Kidney tubule cell (primary cell): ENCODE measurements around the gene MYO15B.

ENCODE experiments used
- DNase-seq: peaks from one replicate; pipeline ENCODE4 v3.0.0-alpha.2; 2018; ENCODE audit warnings: low spot score

MYO15B gene

DNA sequence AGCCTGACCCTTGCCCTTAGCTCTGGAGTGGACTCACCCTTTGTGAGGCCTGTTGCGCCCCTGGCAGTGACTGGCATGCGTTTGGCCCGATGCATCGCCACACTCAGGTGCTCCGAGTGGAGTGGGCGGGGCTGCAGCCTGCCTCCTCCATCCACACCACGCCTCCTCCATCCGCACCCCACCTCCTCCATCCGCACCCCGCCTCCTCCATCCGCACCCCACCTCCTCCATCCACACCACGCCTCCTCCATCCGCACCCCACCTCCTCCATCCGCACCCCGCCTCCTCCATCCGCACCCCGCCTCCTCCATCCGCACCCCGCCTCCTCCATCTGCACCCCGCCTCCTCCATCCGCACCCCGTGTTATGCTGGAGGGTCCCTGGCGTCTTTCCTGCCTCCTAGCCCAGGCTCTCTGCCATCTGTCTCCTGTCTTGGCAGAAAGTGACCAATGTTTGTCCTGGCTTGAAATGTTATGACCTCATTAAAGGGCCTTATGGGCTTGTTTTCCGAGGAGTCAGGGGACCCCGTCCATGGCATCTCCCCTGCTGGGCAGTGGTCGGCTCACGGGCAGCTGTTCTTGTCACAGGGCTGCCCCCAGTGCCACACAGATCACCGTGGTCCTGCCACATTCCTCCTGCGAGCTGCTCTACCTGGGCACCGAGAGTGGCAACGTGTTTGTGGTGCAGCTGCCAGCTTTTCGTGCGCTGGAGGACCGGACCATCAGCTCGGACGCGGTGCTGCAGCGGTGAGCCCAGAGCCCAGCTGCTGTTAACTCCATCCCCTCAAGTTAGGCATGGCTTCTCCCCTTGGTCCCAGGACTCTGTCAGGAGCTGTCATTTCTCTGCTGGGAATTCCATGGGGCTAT is 28.7 kb upstream of the MYO15B start:
- DNase-seq = no peak

DNA sequence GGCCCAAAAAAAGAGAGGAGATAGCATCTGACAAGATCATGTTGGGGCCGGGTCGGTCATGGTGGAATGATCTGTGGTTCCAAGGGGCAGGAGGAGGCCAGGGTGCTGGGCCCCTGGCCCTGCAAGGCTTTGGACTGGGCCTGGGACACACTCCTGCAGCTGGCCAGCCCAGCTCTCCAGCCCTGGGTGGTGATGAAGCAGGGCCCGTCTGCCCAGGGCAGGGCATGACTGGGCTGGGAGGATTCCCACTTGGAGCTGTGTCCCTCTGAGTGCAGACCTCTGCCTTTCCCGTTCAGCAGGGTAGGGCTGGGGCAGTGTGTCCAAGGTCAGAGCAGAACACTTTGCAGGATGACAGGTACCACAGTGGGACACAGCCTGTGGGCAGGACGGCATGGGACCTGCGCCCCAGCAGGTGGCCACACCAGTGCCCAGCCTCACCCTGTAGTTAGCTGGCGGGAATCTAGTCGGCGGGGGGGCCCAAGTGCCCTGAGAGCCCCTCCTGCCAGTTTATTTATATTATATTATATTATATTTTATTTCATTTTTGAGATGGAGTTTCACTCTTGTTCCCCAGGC is 27.6 kb upstream of the MYO15B start:
- DNase-seq = no peak

DNA sequence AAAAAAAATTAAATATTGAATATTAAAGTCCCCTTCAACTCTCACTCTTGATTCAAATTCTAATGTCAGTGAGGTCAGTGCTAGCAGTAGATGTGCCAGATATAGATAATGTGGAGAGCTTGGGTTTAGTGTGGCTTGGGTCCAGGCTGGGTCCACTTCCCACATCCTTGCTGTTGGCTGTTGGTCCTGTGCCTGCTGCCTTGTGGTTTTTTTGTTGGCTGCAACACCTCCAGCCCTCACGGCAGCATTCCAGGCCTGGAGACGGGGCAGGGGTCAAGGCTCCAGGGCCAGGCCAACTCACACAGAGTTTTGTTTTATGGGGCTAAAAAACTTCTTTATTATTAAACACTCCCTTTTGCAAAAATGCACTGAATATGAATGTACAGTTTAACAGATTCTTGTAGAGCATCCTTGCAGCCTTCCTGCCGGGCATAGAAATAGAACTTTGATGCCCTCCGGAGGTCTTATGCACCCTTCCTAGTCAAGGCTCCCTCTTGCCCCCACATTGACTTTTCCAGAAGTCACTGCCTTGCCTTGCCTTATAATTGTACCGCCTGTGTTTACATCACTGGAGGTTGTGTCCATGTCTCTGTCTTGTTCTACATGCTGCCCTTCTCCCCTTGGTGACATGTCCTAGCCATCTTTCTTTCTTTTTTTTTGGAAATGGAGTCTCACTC is 25.5 kb upstream of the MYO15B start:
- DNase-seq = no peak

DNA sequence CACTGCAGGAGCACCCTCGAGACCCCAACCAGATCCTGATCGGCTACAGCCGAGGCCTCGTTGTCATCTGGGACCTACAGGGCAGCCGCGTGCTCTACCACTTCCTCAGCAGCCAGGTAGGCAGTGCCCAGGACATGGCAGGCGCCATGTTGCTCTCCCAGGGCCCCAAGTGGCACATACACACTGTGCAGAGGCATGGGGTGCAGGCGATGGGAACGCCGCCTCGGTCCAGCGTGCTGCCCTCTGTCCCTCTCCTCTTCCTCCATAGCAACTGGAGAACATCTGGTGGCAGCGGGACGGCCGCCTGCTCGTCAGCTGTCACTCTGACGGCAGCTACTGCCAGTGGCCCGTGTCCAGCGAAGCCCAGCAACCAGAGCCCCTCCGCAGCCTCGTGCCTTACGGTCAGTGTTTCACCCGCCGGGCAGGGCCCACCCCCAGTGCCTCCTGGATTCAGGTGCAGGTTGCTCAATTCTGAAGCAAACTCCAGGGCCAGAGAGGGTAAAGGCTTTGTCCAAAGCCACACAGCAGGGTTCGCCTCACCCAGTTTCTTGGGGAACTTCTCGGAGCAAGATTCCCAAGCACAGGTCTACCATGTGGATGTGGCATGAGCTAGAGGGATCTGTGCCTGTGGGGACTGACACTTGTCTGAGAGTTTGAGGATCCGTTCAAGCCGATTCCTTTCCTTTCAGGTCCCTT is 24.4 kb upstream of the MYO15B start:
- DNase-seq = no peak

DNA sequence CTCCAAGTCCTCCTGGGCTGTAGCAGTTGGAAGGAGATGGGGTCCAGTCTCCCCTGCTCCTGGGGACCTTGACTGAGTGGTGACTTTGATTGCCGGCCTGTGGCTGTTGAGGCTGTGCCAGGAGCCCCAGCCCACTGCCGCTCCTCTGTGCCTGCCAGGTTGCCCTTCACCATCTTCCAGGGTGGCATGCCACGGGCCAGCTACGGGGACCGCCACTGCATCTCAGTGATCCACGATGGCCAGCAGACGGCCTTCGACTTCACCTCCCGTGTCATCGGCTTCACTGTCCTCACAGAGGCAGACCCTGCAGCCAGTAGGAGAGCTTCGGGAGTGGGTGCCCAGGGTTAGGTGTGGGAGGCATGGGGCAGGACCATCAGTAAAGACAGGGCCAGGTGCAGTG is 23.4 kb upstream of the MYO15B start:
- no peak for DNase-seq

DNA sequence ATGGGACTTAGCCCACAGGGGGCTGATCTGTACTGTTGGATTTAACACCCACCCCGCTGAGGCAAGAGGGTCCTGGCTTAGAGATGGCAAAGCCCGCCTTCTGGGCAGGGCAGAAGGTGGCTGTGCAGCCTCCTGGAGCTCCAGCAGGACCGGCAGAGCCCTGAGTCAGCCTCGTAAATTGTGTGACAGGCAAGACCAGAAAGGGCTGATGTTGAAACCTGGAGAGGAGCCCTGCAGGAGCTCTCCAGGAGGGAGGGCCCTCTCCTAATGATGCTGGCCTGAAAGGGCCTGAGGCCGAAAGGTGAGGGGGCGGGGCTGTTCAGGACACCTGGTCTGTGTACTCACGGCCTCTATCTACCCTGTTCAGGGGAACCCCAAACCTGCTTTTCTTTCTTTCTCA is 22.5 kb upstream of the MYO15B start:
- DNase-seq = no peak

DNA sequence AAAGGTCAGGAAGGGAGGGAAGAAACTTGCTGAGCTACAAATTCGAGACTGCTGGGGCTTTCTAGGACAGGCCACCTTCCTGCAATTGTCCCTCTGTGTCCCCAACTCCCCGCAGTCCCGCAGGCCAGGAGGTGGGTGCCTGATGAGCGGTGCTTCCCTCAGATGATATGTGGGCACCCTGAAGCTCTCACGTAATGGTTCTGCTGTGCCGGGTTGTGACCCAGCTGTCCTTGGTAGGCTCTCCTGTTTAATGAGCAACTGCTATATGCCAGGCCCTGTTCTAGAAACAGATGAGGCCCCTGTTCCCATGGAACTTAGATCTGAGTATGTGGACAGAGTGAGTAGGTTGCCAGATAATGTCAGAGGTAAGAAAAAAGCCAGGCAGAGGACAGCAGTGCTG is 22.0 kb upstream of the MYO15B start:
- no peak for DNase-seq

DNA sequence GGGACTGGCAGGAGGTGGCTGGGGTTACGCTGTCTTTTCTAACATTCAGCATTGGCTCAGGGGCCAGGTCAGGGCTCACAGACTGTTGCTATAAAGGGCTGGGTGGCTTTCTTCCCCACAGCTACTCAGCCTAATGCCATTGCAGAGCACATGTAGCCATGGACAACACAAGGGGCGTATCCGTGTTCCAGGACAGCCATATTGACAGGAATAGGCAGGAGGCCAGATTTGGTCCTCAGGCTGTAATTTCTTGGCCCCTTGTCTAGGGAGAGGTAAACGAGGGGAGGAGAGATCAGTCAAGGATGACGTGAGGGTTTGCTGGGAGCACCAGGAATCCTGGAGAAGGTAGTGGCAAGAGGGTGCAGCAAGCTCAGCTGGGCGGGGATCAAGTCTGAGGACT is 21.2 kb upstream of the MYO15B start:
- peak; percentile 39 for DNase-seq

DNA sequence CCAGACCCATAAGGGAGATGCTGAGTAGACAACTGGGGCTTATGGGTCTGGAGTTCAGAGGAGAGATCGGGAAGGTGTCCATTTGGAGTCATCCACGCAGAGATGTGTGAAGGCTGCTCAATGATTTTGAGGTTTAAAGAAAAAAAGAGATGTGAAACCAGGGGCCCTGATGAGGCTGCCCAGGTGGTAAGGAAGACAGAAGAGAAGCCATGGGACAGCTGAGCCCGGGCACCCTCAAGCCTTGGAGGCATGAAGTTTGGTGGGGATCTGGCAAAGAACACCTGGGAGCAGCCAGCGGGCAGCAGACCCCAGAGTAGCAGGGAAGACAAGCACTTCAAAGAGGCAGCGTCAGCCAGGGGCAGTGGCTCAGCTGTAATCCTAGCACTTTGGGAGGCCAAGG is 20.8 kb upstream of the MYO15B start:
- no peak for DNase-seq

DNA sequence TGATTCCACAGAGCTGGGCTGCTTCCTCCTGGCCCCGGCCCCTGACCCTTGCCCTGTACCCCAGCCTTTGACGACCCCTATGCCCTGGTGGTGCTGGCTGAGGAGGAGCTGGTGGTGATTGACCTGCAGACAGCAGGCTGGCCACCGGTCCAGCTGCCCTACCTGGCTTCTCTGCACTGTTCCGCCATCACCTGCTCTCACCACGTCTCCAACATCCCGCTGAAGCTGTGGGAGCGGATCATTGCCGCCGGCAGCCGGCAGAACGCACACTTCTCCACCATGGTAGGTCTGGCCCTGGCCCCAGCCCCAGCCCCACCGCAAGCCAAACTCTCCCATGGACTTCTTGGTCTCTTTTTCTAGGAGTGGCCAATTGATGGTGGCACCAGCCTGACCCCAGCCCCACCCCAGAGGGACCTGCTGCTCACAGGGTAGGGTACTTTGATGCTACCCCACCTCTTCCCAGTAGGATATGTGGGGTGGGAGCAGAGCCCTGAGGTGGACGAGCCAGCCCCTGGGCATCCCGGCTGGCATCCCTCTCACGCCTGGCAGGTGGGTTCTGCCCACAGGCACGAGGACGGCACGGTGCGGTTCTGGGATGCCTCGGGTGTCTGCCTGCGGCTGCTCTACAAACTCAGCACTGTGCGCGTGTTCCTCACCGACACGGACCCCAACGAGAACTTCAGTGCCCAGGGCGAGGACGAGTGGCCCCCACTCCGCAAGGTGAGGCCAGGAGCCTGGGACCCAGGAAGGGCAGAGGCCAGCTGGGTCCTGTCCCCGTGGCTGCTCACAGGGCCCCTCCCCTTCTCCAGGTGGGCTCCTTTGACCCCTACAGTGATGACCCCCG is 19.0 kb upstream of the MYO15B start:
- no peak for DNase-seq

DNA sequence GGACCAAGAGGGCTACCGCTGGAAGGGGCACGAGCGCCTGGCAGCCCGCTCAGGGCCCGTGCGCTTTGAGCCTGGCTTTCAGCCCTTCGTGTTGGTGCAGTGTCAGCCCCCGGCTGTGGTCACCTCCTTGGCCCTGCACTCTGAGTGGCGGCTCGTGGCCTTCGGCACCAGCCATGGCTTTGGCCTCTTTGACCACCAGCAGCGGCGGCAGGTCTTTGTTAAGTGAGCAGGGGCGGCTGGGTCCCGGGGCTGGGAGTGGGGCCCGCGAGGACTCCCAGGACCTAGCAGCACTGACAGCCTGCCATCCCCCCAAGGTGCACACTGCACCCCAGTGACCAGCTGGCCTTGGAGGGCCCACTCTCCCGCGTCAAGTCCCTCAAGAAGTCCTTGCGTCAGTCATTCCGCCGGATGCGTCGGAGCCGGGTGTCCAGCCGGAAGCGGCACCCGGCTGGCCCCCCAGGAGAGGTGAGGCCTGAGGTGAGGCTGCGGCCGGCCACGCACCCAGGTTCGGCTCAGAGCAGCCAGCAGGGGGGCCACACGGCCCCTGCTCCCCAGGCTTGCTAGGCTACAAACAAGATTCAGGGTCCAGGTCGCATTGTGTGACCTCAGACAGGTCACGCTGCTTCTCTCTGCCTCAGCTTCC is 17.4 kb upstream of the MYO15B start:
- DNase-seq = no peak

DNA sequence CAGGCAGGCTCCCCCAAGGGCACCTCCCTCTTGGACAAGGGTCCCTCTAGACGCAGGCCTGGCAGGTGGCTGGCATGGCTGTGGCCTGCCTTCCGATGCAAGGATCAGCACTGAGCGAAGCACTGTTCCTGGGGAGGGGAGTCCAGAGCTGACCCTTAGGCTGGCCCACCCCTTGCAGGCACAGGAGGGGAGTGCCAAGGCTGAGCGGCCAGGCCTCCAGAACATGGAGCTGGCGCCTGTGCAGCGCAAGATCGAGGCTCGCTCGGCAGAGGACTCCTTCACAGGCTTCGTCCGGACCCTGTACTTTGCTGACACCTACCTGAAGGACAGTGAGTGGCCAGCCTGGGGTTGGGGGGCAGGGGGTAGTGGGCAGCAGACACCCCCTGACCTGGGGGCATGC is 16.8 kb upstream of the MYO15B start:
- no peak for DNase-seq

DNA sequence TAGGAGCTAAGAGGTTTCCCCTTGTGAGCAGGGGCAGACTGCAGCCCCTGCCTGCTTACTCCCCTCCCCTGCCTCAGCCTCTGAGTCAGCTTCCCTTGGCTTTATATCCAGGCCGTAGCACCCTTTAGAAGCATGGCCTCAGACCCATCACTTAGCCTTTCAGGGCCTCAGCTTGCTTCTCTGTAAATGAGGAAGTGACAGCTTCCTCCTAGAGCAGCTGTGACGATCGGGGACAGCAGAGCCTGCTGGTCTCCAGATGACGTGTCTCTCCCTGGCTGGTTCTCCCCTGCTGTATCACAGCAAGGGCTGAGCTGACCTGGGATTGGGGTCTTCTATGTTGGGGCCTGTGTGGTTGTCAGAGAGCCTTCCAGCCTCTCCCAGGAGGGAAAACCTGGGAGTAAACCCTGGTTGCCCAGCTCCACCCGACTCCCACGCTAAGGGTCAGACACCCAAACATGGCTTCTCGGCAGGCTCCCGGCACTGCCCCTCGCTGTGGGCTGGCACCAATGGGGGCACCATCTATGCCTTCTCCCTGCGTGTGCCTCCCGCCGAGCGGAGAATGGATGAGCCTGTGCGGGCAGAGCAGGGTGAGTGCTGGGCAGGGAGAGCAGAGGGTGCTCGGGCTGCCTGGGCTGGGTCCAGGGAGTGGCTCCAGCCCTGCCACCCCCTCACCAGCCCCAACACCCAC is 16.3 kb upstream of the MYO15B start:
- no peak for DNase-seq

DNA sequence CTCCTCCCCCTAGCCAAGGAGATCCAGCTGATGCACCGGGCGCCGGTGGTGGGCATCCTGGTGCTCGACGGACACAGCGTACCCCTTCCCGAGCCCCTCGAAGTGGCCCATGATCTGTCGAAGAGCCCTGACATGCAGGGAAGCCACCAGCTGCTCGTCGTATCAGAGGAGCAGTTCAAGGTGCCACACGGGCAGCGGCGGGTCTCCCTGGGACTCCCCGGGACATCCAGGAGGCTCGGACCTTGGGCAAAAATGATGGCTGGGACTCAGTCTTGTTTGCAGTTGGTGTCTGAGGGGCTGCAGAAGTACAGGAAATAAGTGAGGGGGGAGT is 15.8 kb upstream of the MYO15B start:
- no peak for DNase-seq

DNA sequence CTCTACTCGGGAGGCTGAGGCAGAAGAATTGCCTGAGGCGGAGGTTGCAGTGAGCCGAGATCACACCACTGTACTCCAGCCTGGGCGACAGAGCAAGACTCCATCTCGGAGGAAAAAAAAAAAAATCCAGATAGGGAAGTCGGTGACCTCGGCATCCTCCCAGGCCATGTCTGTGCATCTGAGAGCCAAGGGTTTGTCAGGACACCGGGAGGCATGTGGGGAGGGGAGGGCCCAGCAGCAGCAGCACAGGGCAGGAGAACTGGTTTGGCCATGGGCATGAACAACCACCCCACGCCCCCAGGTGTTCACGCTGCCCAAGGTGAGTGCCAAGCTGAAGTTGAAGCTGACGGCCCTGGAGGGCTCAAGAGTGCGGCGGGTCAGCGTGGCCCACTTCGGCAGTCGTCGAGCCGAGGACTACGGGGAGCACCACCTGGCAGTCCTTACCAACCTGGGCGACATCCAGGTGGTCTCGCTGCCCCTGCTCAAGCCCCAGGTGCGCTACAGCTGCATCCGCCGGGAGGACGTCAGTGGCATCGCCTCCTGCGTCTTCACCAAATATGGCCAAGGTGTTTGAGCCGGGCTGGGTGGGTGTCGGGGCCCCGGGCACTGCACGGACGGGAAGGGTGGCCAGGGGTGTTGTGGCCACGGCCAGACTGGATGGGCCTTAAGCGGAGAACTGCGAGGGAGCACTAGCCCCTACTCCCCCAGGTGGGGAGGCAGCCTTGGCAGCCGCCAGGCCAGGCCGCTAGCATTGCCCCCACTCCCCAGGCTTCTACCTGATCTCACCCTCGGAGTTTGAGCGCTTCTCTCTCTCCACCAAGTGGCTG is 14.7 kb upstream of the MYO15B start:
- no peak for DNase-seq

DNA sequence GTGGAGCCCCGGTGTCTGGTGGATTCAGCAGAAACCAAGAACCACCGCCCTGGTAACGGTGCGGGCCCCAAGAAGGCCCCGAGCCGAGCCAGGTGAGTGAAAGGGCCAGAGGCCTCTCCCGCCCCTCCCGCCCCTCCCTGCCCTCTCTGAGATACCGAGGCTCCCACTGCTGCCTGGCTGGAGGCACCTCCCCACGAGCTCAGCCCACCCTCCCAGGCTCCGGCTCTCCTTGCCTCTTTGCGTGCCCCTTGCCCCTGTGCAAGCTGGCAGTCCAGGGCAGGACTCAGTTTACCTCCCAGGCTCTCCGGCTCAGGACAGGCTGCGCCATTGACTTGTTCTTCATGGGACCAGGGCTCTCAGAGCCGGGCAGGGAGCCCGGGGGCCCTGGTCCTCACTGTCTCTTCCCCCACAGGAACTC is 14.1 kb upstream of the MYO15B start:
- DNase-seq = no peak

DNA sequence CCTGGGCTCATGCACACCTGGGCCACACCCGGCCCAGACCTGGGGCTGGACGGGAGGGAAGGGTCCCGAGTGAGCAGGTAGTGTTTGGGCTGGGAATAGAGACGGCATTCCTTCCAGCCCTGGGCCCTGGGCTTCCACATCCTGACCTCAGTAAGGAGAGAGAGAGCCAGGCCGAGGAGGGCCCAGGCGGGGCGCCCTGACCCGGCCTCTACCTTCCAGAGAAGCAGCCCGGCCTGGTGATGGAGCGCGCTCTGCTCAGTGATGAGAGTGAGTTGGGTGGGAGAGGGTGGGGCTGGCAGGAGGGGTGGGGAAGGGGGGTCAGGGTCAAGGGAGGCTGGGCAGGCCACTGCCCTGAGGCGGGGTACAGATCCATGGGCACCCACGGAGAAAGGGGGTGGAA is 13.6 kb upstream of the MYO15B start:
- no peak for DNase-seq

DNA sequence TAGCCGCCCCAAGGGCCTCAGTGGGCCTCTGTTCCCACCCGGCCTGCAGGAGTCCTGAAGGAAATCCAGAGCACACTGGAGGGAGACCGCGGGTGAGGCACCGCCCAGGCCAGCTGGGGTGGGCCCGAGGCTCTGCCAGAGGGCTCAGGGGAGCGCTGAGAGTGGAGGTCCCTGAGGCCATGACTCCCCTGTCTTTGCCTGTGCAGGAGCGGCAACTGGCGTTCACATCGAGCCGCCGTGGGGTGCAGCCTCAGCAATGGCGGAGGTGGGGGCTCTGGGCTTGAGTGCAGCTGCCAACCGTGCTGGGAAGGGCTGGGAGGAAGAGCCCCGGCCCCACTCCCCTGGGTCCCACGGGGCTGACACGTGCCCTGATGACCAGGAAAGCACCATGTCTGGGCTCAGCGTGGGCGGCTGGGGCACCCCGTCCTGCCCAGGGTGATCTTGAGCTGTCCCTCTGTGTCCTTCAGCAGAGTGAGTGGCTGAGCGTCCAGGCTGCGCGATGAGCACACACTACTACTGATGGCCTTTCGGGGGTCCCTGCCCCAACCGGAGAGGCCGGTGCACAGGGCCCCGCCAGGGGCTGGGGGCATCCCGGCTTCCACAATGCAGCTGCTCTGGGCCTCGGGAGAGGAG is 13.1 kb upstream of the MYO15B start:
- no peak for DNase-seq

DNA sequence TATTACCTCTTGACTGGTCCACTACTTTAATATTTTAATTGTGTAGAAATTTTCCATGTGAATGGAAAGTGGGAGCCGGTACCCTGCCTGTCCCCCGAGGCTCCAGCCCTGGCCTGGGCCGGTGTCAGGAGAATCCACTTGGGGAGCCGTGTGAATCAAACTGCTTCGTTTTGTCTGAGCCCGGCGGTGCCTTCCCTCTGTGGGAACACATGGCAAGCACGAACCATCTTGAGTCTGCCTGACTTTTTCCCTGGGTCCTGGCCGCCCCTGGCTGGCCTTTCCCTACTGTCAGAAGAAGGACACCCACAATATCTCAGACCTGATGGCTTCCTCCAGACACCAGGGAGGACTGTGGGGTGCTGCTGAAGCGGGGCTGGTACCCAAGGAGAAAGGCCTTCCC is 12.4 kb upstream of the MYO15B start:
- DNase-seq = no peak
